IPS-18c (cell line): Measurements from ENCODE around the gene TRMO.

Experiments
- H3K4me3 ChIP-seq: 2 replicates; pipeline ENCODE4 v1.7.0; 2013; ENCODE audit warnings: low read depth, mild to moderate bottlenecking, low read length, moderate library complexity; ENCODE audit not compliant: insufficient read depth
- H3K9me3 ChIP-seq: one replicate; pipeline ENCODE4 v1.6.1; 2013; ENCODE audit warnings: mild to moderate bottlenecking, low read length, moderate library complexity; ENCODE audit not compliant: control insufficient read depth, insufficient read depth

Gene TRMO

DNA sequence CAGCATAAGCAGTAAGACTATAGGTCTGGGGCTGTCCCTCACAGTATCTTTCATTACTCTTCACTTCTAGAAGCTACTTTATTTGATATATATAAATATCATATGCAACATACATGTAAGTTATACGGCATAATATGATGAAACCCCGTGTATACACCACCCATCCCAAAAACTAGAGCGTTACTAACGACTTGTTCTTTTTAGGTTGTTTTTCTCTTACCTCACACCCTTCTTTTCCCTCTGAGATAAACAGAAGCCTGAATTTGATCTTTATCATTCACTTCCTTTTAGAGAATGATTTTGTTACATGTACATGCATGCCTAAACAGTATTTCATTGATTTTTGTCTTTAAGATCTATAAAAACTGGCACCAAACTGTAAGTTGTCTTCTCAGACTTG is 3.7 kb downstream of the TRMO start:
- Histone ChIP-seq H3K9me3 (no peaks in the 10 kb centered on the region), H3K4me3 (no peak overlapping the region)

DNA sequence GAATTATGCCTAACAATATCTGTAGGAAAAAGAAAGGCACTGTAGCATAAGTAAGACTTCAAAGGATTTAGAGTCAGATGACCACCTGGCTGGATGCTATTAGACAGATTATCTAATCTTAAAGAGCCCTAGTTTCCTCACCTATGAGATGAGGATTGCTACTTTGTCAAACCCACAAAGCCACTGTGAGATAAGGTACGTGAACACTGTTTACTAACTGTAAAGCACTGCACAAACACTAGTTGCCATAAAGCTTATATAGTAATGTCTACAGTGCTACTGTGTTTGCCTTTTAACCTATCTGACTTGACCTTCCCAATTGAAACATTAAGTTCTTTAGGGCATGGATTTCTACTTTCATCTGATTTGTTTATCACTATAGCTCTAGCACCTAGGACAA is 10.3 kb downstream of the TRMO start:
- no peak overlapping the region for H3K4me3 ChIP-seq

DNA sequence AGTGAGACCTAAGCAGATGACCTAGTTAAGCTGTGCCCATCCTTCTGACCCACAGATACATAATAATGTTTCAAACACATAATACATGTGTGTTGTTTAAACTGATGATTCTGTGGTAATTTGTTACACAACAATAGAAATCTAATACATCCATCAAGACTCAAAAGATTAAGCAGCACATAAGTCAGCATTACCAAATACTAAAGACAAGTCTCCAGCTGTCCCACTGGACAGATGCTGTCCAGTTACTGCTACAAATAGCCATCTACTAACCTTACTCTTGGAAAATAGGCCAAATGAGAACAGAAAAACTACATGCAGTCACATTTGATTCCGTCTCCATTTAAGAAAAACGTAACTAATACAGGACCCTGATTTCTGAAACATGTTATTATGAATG is 10.8 kb downstream of the TRMO start:
- Histone ChIP-seq H3K9me3 (no peaks in the 10 kb centered on the region), H3K4me3 (no peak overlapping the region)

More for the DNA sequence above, 10.3 kb downstream of the TRMO start:
- H3K9me3 ChIP-seq: no peaks in the 10 kb centered on the region

DNA sequence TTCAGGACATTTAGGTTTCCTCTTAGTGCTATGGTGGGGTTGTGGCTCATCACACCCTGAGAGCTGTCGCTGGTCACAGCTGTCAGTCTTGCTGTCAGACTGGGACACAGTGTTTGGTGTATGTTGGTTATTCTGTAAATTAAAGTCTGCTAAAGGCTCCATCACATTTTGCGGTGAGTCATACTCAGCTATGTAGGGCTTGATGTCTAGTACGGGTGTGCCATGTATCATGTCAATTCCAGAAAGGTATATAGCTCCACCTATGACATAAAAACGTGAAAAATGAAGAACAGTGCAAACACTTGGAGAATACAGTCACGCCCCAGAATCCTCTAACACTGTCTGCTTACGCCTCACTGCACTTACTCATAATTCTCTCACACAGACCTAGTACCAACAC is 11.9 kb downstream of the TRMO start:
- Histone ChIP-seq H3K4me3 (no peak overlapping the region), H3K9me3 (no peaks in the 10 kb centered on the region)

DNA sequence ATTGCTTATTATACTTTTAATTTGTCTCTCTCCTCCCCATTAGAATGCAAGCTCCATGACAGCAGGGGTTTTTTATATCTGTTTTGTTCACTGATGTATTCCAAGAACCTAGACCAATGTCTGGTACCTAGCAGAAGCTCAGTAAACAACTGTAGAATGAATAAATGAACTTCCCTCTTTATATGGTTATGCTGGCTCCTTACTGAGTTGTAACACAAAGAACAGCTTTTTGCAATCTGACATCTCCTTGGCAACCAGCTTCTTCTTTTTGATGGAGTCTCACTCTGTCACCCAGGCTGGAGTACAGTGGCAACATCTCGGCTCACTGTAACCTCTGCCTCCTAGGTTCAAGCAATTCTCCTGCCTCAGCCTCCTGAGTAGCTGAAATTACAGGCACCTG is 13.6 kb downstream of the TRMO start:
- Histone ChIP-seq H3K9me3 (no peaks in the 10 kb centered on the region), H3K4me3 (no peak overlapping the region)

DNA sequence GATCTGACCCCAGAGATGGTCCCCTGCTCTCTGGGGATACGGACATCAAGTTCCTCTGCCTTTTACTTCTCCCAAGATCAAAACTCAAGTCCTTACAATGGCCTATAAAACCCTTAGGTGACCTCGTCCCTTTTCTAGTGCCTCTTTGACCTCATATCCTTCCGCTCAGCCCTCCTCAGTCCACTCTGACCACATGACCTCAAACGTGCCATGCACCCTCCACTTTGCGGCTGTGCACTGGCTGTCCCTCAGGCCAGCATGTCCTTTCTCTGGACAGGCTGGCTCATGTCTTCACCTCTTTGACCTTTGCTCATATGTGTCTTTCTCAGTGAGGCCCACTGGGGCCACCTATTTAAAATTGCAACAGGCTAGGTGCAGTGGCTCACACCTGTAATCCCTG is 14.7 kb downstream of the TRMO start:
- Histone ChIP-seq H3K9me3 (no peaks in the 10 kb centered on the region), H3K4me3 (no peak overlapping the region)

DNA sequence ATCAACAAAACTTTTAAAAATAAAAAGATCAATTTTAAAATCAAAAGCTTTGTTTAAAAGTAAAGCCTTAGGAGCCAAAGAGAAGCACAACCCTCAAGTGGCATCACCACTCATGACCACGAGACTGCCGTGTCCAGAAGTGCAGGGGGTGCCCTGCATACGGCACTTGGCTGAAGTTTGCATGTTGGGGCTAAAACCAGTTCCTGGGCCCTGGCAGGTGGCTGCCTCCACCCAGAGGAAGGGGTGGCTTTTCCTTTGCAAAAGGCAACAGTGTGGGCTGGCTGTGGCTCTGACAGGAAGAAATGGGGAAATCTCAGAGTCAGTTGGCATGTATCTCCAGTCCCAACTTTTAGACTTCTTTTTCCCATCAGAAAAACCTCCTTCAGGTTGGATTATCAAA is 15.3 kb downstream of the TRMO start:
- no peaks in the 10 kb centered on the region for H3K9me3 ChIP-seq
- H3K4me3 ChIP-seq: no peak overlapping the region

DNA sequence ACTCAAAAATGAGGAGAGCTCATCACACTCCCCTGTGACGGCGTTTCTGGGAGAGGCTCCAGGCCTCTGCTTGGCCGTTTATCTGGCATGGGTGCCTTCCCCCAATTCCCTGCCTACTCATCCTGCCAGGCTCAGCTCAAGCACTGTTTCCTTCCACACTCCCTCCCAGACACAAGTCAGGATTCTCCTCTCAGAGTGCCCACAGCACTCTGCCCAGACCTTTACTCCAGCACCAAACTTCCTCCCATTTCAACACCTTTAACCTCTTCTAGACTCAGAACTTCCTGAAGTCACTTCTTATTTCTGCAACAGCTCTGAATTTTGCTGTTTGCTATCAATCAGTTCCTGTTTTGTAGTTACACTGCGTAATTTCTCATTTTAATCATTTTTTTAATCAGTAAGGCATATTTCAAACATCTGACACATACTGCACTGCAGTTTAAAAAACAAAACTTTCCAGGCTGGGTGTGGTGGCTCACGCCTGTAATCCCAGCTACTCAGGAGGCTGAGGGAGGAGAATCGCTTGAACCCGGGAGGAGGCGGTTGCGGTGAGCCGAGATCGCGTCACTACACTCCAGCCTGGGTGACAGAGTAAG is 16.0 kb downstream of the TRMO start:
- no peaks in the 10 kb centered on the region for H3K9me3 ChIP-seq
- no peak overlapping the region for H3K4me3 ChIP-seq

DNA sequence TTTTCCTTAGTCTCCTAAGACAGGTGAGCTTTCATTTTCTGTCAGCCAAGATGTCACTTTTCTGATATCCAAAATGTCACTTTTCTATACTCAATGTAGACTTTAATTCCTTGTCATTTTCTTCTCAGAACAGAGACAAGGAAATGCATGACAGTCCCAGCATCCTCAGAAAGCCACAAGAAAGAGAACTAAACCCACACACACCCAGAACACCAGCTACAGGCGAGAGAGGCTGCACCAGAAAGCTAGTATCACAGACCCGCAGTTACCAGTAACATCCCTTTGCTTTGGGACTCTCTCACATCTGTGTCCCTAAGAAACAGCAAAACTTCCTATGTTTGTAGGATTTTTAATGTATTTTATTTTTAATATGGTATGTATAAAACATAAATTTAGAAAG is 17.1 kb downstream of the TRMO start:
- no peaks in the 10 kb centered on the region for H3K9me3 ChIP-seq
- no peak overlapping the region for H3K4me3 ChIP-seq

DNA sequence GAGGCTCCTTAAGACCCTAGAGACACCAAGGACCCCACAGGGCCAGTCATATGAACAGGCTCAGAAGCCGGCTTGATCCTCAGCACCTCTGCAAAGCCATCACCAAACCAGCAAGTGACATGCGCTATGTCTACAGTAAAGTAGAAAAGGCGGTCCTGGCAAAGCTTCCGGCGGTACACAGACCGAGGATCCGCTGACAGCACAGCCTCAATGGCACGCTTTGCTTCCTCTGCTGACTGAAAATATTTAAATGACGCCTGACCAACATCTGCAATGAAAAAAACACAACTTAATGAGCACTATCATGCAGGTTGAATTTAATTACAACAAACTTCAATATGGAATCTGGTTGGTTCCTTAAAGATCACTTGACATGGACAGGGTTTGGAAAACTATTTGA is 17.6 kb downstream of the TRMO start:
- H3K9me3 ChIP-seq: no peaks in the 10 kb centered on the region
- H3K4me3 ChIP-seq: no peak overlapping the region

DNA sequence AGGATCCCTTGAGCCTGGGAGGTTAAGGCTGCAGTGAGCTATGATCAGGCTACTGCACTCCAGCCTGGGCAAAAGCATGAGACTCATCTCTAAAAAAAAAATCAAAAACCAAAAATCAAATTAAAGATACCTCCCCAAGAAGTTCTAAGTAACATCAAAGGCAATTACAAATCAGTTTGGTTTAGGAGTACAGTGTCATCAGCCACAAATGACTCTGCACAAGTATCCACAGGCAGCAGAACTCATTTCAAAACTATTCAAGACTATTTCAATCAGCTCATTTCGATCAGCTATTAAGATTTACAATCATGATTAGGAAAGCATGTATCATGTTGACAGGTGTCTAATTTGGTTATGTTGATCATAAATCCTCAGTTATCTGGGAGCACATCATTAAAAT is 19.1 kb downstream of the TRMO start:
- no peaks in the 10 kb centered on the region for H3K9me3 ChIP-seq
- no peak overlapping the region for H3K4me3 ChIP-seq

DNA sequence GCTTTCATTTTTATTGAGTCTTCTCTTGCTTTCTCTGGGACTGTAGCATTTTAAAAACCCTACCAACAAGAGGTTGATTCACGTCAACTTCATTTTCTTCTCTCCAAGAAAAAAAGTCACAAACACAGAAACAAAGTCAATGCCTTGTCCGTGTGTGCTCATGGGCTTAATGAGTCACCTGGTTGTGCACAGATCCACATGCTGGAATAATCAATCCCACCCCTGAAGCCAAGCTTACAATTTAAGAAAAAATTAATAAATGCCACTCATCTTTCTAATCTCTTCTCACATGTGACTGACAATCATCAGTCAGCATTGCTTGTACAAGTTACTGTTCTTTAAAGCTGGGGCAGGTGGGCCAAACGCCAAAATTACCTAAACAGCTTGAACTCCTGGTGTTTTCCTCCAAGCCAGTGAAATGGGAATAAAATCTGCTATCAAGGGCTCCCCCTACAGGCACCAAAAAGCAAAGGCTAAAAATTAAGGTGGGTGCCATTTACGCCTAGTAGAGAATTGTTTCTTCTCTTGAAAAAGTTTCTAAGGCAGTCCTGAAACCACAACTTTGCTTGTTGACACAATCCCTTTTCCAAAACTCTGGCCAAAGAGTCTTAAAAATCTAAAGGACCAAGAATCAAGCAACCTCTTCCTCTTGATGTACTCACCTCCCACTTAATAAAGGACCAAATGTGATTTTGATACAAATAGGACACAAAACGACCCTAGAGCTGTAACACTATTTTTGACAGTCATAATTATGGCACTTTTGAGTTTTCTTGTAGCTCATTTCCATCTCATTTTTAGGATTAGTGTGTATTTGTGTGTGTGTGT is 21.3 kb downstream of the TRMO start:
- H3K9me3 ChIP-seq: no peaks in the 10 kb centered on the region
- H3K4me3 ChIP-seq: no peak overlapping the region

DNA sequence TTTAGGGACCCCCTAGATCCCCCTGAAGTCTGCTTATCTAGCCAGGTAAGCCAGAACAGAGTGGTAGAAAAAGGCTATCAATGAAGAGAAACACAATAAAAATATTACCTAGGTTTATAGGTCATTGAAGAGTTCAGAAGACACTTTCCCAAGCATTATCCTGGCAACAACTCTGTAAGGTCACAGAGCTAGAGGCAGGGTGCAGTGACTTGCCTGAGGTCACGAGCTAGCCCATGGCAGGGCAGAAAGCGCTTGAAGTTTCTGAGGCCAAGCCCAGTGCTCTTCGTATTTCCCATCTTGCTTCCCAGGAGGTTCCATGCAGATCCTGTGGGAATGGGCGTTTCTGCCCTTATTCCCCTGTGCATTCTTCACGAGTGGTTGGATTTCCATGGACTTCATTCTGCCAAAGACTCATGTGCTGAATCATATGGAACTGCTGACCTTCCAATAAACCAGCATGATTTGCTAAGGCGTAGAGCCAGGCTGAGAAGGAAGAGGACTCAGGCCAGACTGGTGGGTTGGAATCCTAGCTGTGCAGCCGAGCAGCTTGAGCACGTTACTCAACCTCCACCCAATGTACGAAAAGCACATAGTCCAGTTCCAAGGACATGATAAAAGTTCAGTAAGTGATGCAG is 22.1 kb downstream of the TRMO start:
- Histone ChIP-seq H3K9me3 (no peaks in the 10 kb centered on the region), H3K4me3 (no peak overlapping the region)

DNA sequence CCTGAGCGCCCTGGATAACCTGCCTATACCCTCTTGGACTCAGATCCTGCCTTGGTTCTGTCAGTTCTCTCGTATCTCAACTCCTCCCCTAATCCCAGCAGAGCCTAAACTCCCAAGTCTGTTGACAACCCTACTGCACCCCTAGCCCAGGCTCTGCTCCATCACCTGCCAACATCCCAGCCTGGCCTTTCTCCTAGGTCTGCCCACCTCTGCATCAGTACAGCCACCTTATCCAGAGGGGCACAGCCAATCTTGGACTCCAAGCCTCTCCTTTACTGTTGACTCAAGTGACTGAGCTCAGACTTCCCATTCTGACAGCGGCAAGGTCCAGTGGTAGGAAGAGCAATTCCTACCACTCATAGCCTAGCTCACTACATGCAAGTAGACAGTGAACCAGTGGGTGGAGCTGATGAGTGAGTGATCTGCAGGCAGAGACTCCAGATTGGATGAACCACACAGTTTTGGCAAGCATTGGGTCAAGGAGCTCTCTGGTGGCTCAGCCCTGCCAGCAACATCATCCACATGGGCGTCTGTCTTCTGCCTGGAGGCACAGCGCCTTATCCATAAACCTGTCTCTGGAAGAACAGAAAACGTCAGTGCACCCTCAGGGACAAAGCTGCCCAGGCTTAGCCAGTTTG is 26.5 kb downstream of the TRMO start:
- H3K4me3 ChIP-seq: no peak overlapping the region
- no peaks in the 10 kb centered on the region for H3K9me3 ChIP-seq

DNA sequence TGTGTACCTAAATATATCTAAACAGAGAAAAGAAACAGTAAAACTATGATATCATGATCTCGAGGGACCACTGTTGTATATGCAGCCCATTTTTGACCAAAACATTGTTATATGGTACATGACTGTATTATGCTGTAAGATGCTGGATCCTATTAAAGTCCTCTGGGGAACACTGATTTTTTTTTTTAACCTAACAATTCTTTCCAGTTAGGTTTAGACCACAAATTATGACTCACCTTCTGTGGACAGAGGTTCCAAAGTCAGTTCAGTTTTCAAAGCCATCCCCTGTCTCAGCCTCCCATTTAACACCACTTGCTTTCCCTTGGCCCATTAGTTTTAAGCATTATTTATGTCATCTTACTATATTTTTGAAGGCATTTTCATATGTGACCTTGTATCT is 27.1 kb downstream of the TRMO start:
- H3K9me3 ChIP-seq: no peaks in the 10 kb centered on the region

DNA sequence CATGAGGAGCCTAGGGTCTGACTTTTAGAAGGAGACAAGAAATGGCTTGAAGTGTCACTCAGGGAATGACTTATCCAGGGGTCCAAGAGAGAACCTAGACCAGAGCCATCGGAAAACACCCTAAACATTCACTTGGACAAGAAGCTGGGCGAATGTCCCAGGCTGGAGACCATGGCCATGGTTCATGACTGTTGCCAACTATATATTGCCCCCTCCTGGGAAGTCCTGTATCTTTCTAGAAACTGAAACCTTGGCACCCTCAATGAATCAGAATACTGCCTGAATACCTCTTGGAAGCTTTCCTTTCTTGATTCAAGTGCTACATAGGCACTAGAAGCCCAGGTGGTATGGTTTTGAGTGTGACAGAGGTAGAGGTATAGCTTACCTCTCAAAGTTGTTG is 29.9 kb downstream of the TRMO start:
- Histone ChIP-seq H3K9me3 (peaks cover 2% of the 10 kb centered on the region), H3K4me3 (no peak overlapping the region)

More for the DNA sequence above, 27.1 kb downstream of the TRMO start:
- no peak overlapping the region for H3K4me3 ChIP-seq

DNA sequence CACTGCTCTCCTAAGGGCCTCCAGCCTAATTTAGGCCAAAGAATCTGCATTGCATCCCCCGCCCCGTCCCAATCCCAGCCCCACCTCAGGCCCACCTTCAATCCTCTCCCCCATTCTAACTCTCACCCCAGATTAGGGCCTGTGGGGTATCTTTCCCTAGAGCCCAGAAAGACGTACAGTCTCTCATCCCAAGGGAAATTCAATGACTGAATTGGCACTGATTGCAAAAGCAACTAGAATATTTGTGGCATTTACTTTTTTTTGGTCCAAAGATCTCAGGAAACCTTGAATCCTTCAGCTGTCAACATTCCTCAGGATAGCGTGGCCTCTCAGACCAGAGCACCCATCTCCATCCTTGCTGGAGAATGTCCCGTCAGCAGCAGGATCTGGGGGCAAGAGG is 30.6 kb downstream of the TRMO start:
- H3K4me3 ChIP-seq: no peak overlapping the region
- H3K9me3 ChIP-seq: peaks cover 2% of the 10 kb centered on the region
